BJ (cell line): ENCODE measurements around the gene DND1. TPM values are rescaled to one million over a fixed set of nuclear protein-coding genes. Genes with fewer than 3 reads are reported as not detected.

ENCODE experiments used
- CTCF ChIA-PET: fragments of 350-600 bp; formaldehyde crosslinking; extraction: SDS; loops from one replicate; lab custom pipeline; 2021; ENCODE audit warnings: antibody characterized with exemption, inconsistent platforms; lab: Yijun Ruan, JAX
- POLR2A ChIA-PET: fragments of 300-600 bp; sonication (Branson Sonifier 250); formaldehyde crosslinking; extraction: SDS; loops from one replicate; lab custom pipeline; 2021; ENCODE audit warnings: antibody characterized with exemption; lab: Charles Lee
- DNase-seq: peaks from one replicate; pipeline ENCODE4 v3.0.0-alpha.2; 2011; ENCODE audit warnings: low read depth
- H3K27me3 ChIP-seq: 2 replicates; pipeline ENCODE4 v1.6.0; 2011; ENCODE audit warnings: low read length; ENCODE audit not compliant: control insufficient read depth, insufficient read depth
- H3K36me3 ChIP-seq: 2 replicates; pipeline ENCODE4 v1.5.1; 2011; ENCODE audit warnings: low read length; ENCODE audit not compliant: control insufficient read depth, insufficient read depth
- H3K4me3 ChIP-seq: 2 replicates; pipeline ENCODE4 v1.5.1; 2011; ENCODE audit warnings: low read depth, mild to moderate bottlenecking, control low read depth, low read length
- CTCF ChIP-seq: IDR thresholded peaks from 2 replicates; pipeline ENCODE4 v1.5.1; 2011; ENCODE audit warnings: low read depth, mild to moderate bottlenecking, control low read depth, inconsistent platforms, low read length, moderate library complexity; ENCODE audit not compliant: insufficient read depth
- polyA plus RNA-seq: library from polyadenylated mRNA; depleted of rRNA; stranded (reverse); fragments of >200 nt; gene quantifications from 2 replicates; pipeline ENCODE4 v1.2.3, GENCODE V29; 2011

The DND1 gene
- polyA plus RNA-seq, 1 experiment, result 0.36 TPM

- H3K27me3 ChIP-seq, result no peaks in the 10 kb centered on the region
- TF ChIP-seq CTCF, result no peak
- DNase-seq, result no peak
- ChIA-PET CTCF (interaction anchor here (1.2 kb wide), 1 partner anchor 40 kb away, joined by 4 read pairs; no protein-coding TSS in a partner anchor), POLR2A (no interaction called here)
- H3K36me3 ChIP-seq, result peaks cover 29% of the 10 kb centered on the region
- no peak overlapping the region for H3K4me3 ChIP-seq
Observed at GRCh38 chr5:140678993-140679392, 5.6 kb upstream of the DND1 start.

- H3K4me3 ChIP-seq, result no peak overlapping the region
- peaks cover 31% of the 10 kb centered on the region for H3K36me3 ChIP-seq
- POLR2A ChIA-PET, result no interaction called here
- no peaks in the 10 kb centered on the region for H3K27me3 ChIP-seq
- DNase-seq, result no peak
- TF ChIP-seq CTCF, result no peak
- CTCF ChIA-PET, result interaction anchor here (1.0 kb wide), 1 partner anchor 319 kb away, joined by 3 read pairs; no protein-coding TSS in a partner anchor
Observed at GRCh38 chr5:140677947-140678346, 4.6 kb upstream of the DND1 start.

GRCh38 chr5:140674629-140675028, 1.3 kb upstream of the DND1 start:
- no peak for TF ChIP-seq CTCF
- POLR2A ChIA-PET, result no interaction called here
- no peak for DNase-seq
- Histone ChIP-seq H3K36me3 (peaks cover 33% of the 10 kb centered on the region), H3K27me3 (no peaks in the 10 kb centered on the region), H3K4me3 (no peak overlapping the region)
- CTCF ChIA-PET, result interaction anchor here (1.1 to 2.1 kb wide), 4 partner anchors 10 to 16 kb away, joined by 3 to 7 read pairs (median 5); partner anchors contain the start of genes HARS1, HARS2 and WDR55

GRCh38 chr5:140674211-140674610, 835 bp upstream of the DND1 start:
- H3K27me3 ChIP-seq, result no peaks in the 10 kb centered on the region
- ChIA-PET POLR2A (no interaction called here), CTCF (interaction anchor here (1.1 to 2.1 kb wide), 4 partner anchors 9 to 16 kb away, joined by 3 to 7 read pairs (median 5); partner anchors contain the start of genes HARS1, HARS2 and WDR55)
- no peak overlapping the region for H3K4me3 ChIP-seq
- no peak for TF ChIP-seq CTCF
- DNase-seq, result no peak
- H3K36me3 ChIP-seq, result peaks cover 35% of the 10 kb centered on the region

GRCh38 chr5:140672455-140673186, 755 bp downstream of the DND1 start:
- peaks cover 44% of the 10 kb centered on the region for H3K36me3 ChIP-seq
- no peaks in the 10 kb centered on the region for H3K27me3 ChIP-seq
- DNase-seq, result no peak
- TF ChIP-seq CTCF, result no peak
- no peak overlapping the region for H3K4me3 ChIP-seq
- ChIA-PET CTCF (no interaction called here), POLR2A (no interaction called here)
